Lower leg skin (tissue), 4 donors: ENCODE measurements around the gene SSPN. TPM values are rescaled to one million over a fixed set of nuclear protein-coding genes. Genes with fewer than 3 reads are reported as not detected.
A peak's percentile ranks its signal among the peaks of the same experiment; 100 is the strongest.

Experiments used
- DNase-seq, 2 donors: peaks; one replicate each; pipeline ENCODE4 v3.0.0-alpha.2; 2019; ENCODE audit warnings: low spot score in 2 of 2
- H3K4me3 ChIP-seq: fragments of 200-600 bp; sonication (generic); 2 replicates; pipeline ENCODE4 v1.5.1; 2017; ENCODE audit warnings: mild to moderate bottlenecking, low read depth; ENCODE audit not compliant: poor library complexity, severe bottlenecking
- CTCF ChIP-seq, 3 donors: fragments of 450-650 bp; IDR thresholded peaks; one replicate each; pipeline ENCODE4 v1.5.1; 2016; ENCODE audit warnings: antibody characterized with exemption in 3 of 3, mild to moderate bottlenecking in 3 of 3, moderate library complexity in 2 of 3
- POLR2A ChIP-seq, 2 donors: fragments of 450-650 bp; IDR thresholded peaks; one replicate each; pipeline ENCODE4 v1.6.1; 2016 to 2017; ENCODE audit warnings: antibody characterized with exemption in 2 of 2, mild to moderate bottlenecking in 1 of 2, moderate library complexity in 1 of 2
- WGBS, 2 donors: methylation state at CpG; one replicate each; pipeline ENCODE4 v1.1.5; 2018; 5-methylcytosine and 5-hydroxymethylcytosine counted together
- intact Hi-C: fragments of 100-400 bp; cut with DNase I; formaldehyde crosslinking; loops from one replicate; pipeline ENCODE4 v1.15.0; 2023; ENCODE audit warnings: low total_unique reads
- total RNA-seq, 4 donors: library from RNA; depleted of rRNA; stranded (reverse); fragments of >200 nt; gene quantifications; one replicate each; pipeline ENCODE4 v1.1.0, GENCODE V29; 2016

The SSPN gene
- total RNA-seq, 4 donors from 2014 or later = 4.5 to 14.1 (median 8.4) TPM

- intact Hi-C loops = no loop called here
- TF ChIP-seq POLR2A (IDR thresholded peaks at IDR 0.05) (no peak), CTCF (IDR thresholded peaks at IDR 0.05) (no peak)
Observed at GRCh38 chr12:26279091-26279490, 83.7 kb downstream of the SSPN start.

DNA sequence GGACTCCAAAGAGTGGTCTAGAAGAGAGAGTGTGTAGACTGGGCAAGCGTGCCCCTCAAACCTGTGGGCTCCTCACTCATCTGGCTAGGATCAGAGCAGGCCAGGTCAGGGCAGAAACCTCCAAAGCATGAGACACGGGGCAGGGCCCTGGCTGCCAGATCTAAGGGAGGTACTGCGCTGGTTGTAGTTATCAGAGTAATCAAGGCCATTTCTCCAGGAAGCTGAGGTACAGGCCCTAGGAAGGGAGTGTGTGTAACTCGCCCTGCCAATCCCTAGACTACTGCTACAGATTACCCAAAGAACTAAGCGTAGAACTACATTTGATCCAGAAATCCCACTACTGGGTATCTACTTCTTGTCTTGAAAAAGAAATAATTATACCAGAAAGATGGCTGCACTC, 84.5 kb downstream of the SSPN start:
- intact Hi-C loops = no loop called here
- no peak for TF ChIP-seq CTCF (IDR thresholded peaks at IDR 0.05)
- no peak for TF ChIP-seq POLR2A (IDR thresholded peaks at IDR 0.05)
- no peak overlapping the region for H3K4me3 ChIP-seq
- WGBS, 2 donors = 77 to 91% methylated on average over 5 of the region's 5 CpGs
- no peak for DNase-seq

More at GRCh38 chr12:26279091-26279490, 83.7 kb downstream of the SSPN start:
- no peak for DNase-seq
- H3K4me3 ChIP-seq = no peak overlapping the region

- intact Hi-C loops = no loop called here
- WGBS, 2 donors = 89 to 97% methylated on average over 3 of the region's 3 CpGs
- DNase-seq = no peak
- TF ChIP-seq POLR2A (IDR thresholded peaks at IDR 0.05) = no peak
- no peak overlapping the region for H3K4me3 ChIP-seq
Observed at GRCh38 chr12:26280869-26281268, 85.5 kb downstream of the SSPN start.

- no peak overlapping the region for H3K4me3 ChIP-seq
- intact Hi-C loops = no loop called here
- TF ChIP-seq POLR2A (IDR thresholded peaks at IDR 0.05) = no peak
- TF ChIP-seq CTCF (IDR thresholded peaks at IDR 0.05) = no peak
- DNase-seq = peak in 1 of 2 donors; percentile 33
- 59 to 67% methylated on average over 4 of the region's 4 CpGs for WGBS, 2 donors
Observed at GRCh38 chr12:26281320-26281719, 85.9 kb downstream of the SSPN start.

GRCh38 chr12:26282339-26282940, 87.1 kb downstream of the SSPN start:
- TF ChIP-seq POLR2A (IDR thresholded peaks at IDR 0.05) (no peak), CTCF (IDR thresholded peaks at IDR 0.05) (no peak)
- intact Hi-C loops = no loop called here
- DNase-seq = no peak
- H3K4me3 ChIP-seq = no peak overlapping the region
- WGBS, 2 donors = 86 to 88% methylated on average over 4 of the region's 4 CpGs

GRCh38 chr12:26283046-26283445, 87.7 kb downstream of the SSPN start:
- TF ChIP-seq CTCF (IDR thresholded peaks at IDR 0.05) (no peak), POLR2A (IDR thresholded peaks at IDR 0.05) (no peak)
- H3K4me3 ChIP-seq = no peak overlapping the region
- no peak for DNase-seq
- WGBS, 2 donors = 67 to 76% methylated on average over 1 of the region's 1 CpG
- intact Hi-C loops = no loop called here
